HEK293T (cell line): ENCODE measurements around the gene AOAH.

ENCODE experiments used
- ELF4 ChIP-seq: fragments of 450-650 bp; IDR thresholded peaks from 2 replicates; pipeline ENCODE4 v1.6.1; 2017; ENCODE audit warnings: antibody characterized with exemption
- FOXM1 ChIP-seq: fragments of 450-650 bp; IDR thresholded peaks from 2 replicates; pipeline ENCODE4 v1.6.1; 2017; ENCODE audit warnings: mild to moderate bottlenecking, borderline replicate concordance
- HDGF ChIP-seq: fragments of 450-650 bp; IDR thresholded peaks from 2 replicates; pipeline ENCODE4 v1.6.1; 2017; ENCODE audit warnings: antibody characterized with exemption, borderline replicate concordance
- SUZ12 ChIP-seq: fragments of 450-650 bp; IDR thresholded peaks from 2 replicates; pipeline ENCODE4 v1.6.1; 2016; ENCODE audit warnings: mild to moderate bottlenecking

DNA sequence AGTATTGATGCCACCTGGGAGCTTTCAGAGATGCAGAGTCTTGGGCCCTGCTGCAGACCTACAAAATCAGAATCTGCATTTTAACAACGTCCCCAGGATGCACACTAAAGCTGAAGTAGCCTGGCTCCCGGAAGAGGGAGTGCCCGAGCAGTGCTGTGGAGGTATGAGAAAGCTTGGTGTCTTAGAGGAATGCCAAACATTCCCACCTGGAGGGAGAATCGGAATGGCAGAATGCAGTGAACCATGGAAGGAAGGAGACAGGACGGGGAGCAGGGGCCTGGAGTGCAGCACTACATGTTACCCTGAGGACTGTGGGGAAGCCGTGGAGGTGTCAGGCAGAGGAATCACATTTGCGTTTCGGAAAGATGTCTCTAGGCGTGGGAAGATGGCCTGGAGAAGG lies 90.9 kb downstream of the AOAH start:
- no peak for TF ChIP-seq FOXM1
- no peak for TF ChIP-seq ELF4
- TF ChIP-seq HDGF: no peak
- no peak for TF ChIP-seq SUZ12
